Esophagus squamous epithelium (tissue), 4 donors: ENCODE data around the gene GRIN3B.
A peak's percentile ranks its signal among the peaks of the same experiment; 100 is the strongest.

Experiments used
- POLR2A ChIP-seq, 4 donors: fragments of 450-650 bp; IDR thresholded peaks; one replicate each; pipeline ENCODE4 v1.6.1; 2017; ENCODE audit warnings: antibody characterized with exemption in 4 of 4, mild to moderate bottlenecking in 4 of 4, moderate library complexity in 3 of 4
- TF ChIP-seq, protein P1 (sequence below), 6 experiments: fragments of 450-650 bp in 4 of 6; fragments of 200-600 bp in 2 of 6; sonication (generic) in 2 of 6; IDR thresholded peaks; one replicate each; pipeline ENCODE4 v1.5.1; 2016 to 2019; ENCODE audit warnings: antibody characterized with exemption in 6 of 6, mild to moderate bottlenecking in 4 of 6, moderate library complexity in 4 of 6

DNA sequence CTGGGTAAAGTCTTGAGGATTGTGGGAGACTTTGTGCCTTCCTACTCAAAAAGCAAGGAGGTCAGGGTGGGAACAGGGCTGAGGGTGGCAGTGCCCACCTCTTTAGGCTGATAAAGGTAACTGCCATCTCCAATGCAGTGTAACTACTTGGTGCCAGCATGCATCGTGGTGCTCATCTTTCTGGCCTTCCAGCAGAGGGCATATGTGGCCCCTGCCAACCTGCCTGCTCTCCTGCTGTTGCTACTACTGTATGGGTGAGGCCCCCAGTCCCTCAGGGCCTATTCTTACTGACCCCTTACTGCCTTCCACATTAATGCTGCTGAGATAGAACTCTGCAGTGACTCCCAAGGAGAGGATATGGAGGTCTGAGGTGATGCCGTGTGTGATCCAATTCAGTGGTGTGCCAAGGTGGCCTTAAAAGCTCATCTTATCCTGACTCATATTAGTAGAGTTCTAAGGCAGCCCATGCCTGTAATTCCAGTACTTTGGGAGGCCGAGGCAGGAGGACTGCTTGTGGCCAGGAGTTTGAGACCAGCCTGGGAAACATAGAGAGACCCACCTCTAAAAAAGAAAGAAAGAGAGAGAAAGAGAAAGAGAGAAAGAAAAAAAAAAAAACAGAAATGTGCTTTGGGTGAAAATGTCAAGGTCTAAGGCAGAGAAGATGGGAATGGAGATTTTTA lies 57.1 kb downstream of the GRIN3B start:
- TF ChIP-seq, protein P1, sequence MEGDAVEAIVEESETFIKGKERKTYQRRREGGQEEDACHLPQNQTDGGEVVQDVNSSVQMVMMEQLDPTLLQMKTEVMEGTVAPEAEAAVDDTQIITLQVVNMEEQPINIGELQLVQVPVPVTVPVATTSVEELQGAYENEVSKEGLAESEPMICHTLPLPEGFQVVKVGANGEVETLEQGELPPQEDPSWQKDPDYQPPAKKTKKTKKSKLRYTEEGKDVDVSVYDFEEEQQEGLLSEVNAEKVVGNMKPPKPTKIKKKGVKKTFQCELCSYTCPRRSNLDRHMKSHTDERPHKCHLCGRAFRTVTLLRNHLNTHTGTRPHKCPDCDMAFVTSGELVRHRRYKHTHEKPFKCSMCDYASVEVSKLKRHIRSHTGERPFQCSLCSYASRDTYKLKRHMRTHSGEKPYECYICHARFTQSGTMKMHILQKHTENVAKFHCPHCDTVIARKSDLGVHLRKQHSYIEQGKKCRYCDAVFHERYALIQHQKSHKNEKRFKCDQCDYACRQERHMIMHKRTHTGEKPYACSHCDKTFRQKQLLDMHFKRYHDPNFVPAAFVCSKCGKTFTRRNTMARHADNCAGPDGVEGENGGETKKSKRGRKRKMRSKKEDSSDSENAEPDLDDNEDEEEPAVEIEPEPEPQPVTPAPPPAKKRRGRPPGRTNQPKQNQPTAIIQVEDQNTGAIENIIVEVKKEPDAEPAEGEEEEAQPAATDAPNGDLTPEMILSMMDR (IDR thresholded peaks at IDR 0.05), result peak in 2 of 6 experiments; percentile 12 to 30
- TF ChIP-seq POLR2A (IDR thresholded peaks at IDR 0.05), result no peak
